Measurements from ENCODE around the gene FIG4. TPM values are rescaled to one million over a fixed set of nuclear protein-coding genes. Genes with fewer than 3 reads are reported as not detected.

Gene FIG4
- total and polyA plus RNA-seq, 4 donors = 7.1 to 26.7 (median 16.4) TPM

GRCh38 chr6:109713097-109713496 is 22.0 kb downstream of the FIG4 start:
- DNase-seq (no peak), ATAC-seq (ENCODE audit: low FRiP score) (no peak)
- Histone ChIP-seq H3K9me3 (ENCODE audit: control insufficient read depth, low read length) (no peaks in the 10 kb centered on the region), H3K27me3 (ENCODE audit: control insufficient read depth in 1 of 2, insufficient read depth in 2 of 2, low read length in 1 of 2) (no peaks in the 10 kb centered on the region), H3K36me3 (ENCODE audit: control insufficient read depth in 1 of 2, insufficient read depth in 2 of 2, low read length in 1 of 2) (no peaks in the 10 kb centered on the region), H3K4me1 (ENCODE audit: control insufficient read depth in 1 of 2, insufficient read depth in 2 of 2, low read length in 2 of 2) (no peaks in the 10 kb centered on the region), H3K4me3 (ENCODE audit: low read length in 2 of 2) (no peak overlapping the region), H3K27ac (ENCODE audit: low read depth in 1 of 2, low read length in 2 of 2) (no peak overlapping the region)
- intact Hi-C loops (cut with DNase I) = no loop called here
- WGBS, 2 donors = 90 to 97% methylated on average over 8 of the region's 8 CpGs

DNA sequence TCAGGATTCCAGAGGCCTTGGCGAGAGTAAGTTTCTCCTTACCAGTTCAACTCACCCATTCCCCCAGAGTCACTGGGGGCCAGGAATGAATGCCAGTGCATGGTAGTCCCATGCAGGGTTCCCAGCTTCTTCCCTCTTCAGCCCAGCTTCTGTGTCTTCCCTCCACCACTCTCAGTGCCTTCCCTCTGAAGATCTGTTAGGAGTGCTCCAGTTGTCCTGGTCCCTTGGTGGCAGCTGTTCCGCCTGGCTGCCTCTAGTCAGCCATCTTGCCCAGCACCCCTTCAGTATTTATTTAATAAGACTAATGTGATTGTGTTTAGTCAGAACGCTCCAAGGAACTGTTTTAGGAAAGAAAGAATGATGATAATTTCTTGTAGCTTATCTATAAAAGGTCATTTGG is 23.1 kb downstream of the FIG4 start:
- 88 to 93% methylated on average over 3 of the region's 3 CpGs for WGBS, 2 donors
- Histone ChIP-seq H3K9me3 (ENCODE audit: control insufficient read depth, low read length) (no peaks in the 10 kb centered on the region), H3K27me3 (ENCODE audit: control insufficient read depth in 1 of 2, insufficient read depth in 2 of 2, low read length in 1 of 2) (no peaks in the 10 kb centered on the region), H3K4me3 (ENCODE audit: low read length in 2 of 2) (no peak overlapping the region), H3K4me1 (ENCODE audit: control insufficient read depth in 1 of 2, insufficient read depth in 2 of 2, low read length in 2 of 2) (no peaks in the 10 kb centered on the region), H3K27ac (ENCODE audit: low read depth in 1 of 2, low read length in 2 of 2) (no peak overlapping the region), H3K36me3 (ENCODE audit: control insufficient read depth in 1 of 2, insufficient read depth in 2 of 2, low read length in 1 of 2) (no peaks in the 10 kb centered on the region)
- intact Hi-C loops (cut with DNase I) = no loop called here
- DNase-seq = no peak
- no peak for ATAC-seq (ENCODE audit: low FRiP score)

- DNase-seq = no peak
- no peak overlapping the region for H3K27ac ChIP-seq (ENCODE audit: low read depth in 1 of 2, low read length in 2 of 2)
- no peak overlapping the region for H3K4me3 ChIP-seq (ENCODE audit: low read length in 2 of 2)
- no peaks in the 10 kb centered on the region for H3K4me1 ChIP-seq (ENCODE audit: control insufficient read depth in 1 of 2, insufficient read depth in 2 of 2, low read length in 2 of 2)
- H3K27me3 ChIP-seq (ENCODE audit: control insufficient read depth in 1 of 2, insufficient read depth in 2 of 2, low read length in 1 of 2) = no peaks in the 10 kb centered on the region
- H3K9me3 ChIP-seq (ENCODE audit: control insufficient read depth, low read length) = no peaks in the 10 kb centered on the region
- intact Hi-C loops (cut with DNase I) = no loop called here
- ATAC-seq (ENCODE audit: low FRiP score) = no peak
- WGBS, 2 donors = 95 to 98% methylated on average over 1 of the region's 1 CpG
- no peaks in the 10 kb centered on the region for H3K36me3 ChIP-seq (ENCODE audit: control insufficient read depth in 1 of 2, insufficient read depth in 2 of 2, low read length in 1 of 2)
Measured at GRCh38 chr6:109714611-109715010, 23.5 kb downstream of the FIG4 start.

DNA sequence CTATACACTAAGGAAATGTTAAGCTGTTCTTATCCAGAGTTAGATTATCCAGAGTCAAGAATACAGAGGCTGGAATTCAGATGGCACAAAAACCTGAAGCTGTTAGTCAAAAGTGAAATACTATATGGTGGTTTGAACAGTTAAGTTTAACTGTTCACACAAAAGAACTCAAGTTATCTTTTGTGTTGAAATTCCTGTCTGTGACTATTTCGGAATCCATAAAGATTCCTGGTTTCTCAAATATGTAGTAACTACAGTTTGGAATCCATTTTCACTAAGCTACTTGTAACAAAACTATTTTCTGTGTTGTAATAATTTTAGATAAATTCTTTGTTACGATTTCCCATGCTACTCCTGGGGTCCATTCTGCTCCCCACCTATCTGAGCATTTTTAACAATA is 24.5 kb downstream of the FIG4 start:
- H3K4me3 ChIP-seq (ENCODE audit: low read length in 2 of 2) = no peak overlapping the region
- ATAC-seq (ENCODE audit: low FRiP score) = no peak
- intact Hi-C loops (cut with DNase I) = no loop called here
- peaks cover 0 to 1% of the 10 kb centered on the region in 2 donors for H3K4me1 ChIP-seq (ENCODE audit: control insufficient read depth in 1 of 2, insufficient read depth in 2 of 2, low read length in 2 of 2)
- no peaks in the 10 kb centered on the region for H3K27me3 ChIP-seq (ENCODE audit: control insufficient read depth in 1 of 2, insufficient read depth in 2 of 2, low read length in 1 of 2)
- WGBS, 2 donors = 92% methylated on average over 2 of the region's 2 CpGs
- no peaks in the 10 kb centered on the region for H3K9me3 ChIP-seq (ENCODE audit: control insufficient read depth, low read length)
- H3K36me3 ChIP-seq (ENCODE audit: control insufficient read depth in 1 of 2, insufficient read depth in 2 of 2, low read length in 1 of 2) = no peaks in the 10 kb centered on the region
- no peak for DNase-seq
- no peak overlapping the region for H3K27ac ChIP-seq (ENCODE audit: low read depth in 1 of 2, low read length in 2 of 2)

DNA sequence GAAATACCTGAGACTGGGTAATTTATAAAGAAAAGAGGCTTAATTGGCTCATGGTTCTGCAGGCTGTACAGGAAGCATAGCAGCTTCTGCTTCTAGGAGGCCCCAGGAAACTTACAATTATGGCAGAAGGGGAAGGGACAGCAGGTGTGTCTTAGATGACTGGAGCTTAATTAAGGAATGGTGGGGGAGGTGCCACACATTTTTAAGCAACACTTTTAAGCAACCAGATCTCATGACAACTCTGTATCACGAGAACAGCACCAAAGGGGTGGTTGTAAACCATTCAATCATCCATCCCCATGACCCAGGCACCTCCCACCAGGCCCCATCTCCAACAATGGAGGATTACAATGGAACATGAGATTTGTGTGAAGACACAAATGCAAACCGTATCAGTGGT is 26.9 kb downstream of the FIG4 start:
- Histone ChIP-seq H3K4me1 (ENCODE audit: control insufficient read depth in 1 of 2, insufficient read depth in 2 of 2, low read length in 2 of 2) (peaks cover 0 to 5% of the 10 kb centered on the region in 2 donors), H3K36me3 (ENCODE audit: control insufficient read depth in 1 of 2, insufficient read depth in 2 of 2, low read length in 1 of 2) (no peaks in the 10 kb centered on the region), H3K4me3 (ENCODE audit: low read length in 2 of 2) (no peak overlapping the region), H3K9me3 (ENCODE audit: control insufficient read depth, low read length) (no peaks in the 10 kb centered on the region), H3K27me3 (ENCODE audit: control insufficient read depth in 1 of 2, insufficient read depth in 2 of 2, low read length in 1 of 2) (no peaks in the 10 kb centered on the region), H3K27ac (ENCODE audit: low read depth in 1 of 2, low read length in 2 of 2) (no peak overlapping the region)
- DNase-seq = no peak
- ATAC-seq (ENCODE audit: low FRiP score) = no peak
- intact Hi-C loops (cut with DNase I) = no loop called here
- 94% methylated on average over 2 of the region's 2 CpGs for WGBS, 2 donors

- Histone ChIP-seq H3K4me3 (ENCODE audit: low read length in 2 of 2) (no peak overlapping the region), H3K27ac (ENCODE audit: low read depth in 1 of 2, low read length in 2 of 2) (no peak overlapping the region), H3K4me1 (ENCODE audit: control insufficient read depth in 1 of 2, insufficient read depth in 2 of 2, low read length in 2 of 2) (peaks cover 0 to 11% of the 10 kb centered on the region in 2 donors), H3K27me3 (ENCODE audit: control insufficient read depth in 1 of 2, insufficient read depth in 2 of 2, low read length in 1 of 2) (no peaks in the 10 kb centered on the region), H3K36me3 (ENCODE audit: control insufficient read depth in 1 of 2, insufficient read depth in 2 of 2, low read length in 1 of 2) (no peaks in the 10 kb centered on the region), H3K9me3 (ENCODE audit: control insufficient read depth, low read length) (no peaks in the 10 kb centered on the region)
- ATAC-seq (ENCODE audit: low FRiP score) (no peak), DNase-seq (no peak)
- intact Hi-C loops (cut with DNase I) = no loop called here
- WGBS, 2 donors = 98 to 99% methylated on average over 5 of the region's 5 CpGs
Measured at GRCh38 chr6:109718991-109719390, 27.9 kb downstream of the FIG4 start.

- H3K4me1 ChIP-seq (ENCODE audit: control insufficient read depth in 1 of 2, insufficient read depth in 2 of 2, low read length in 2 of 2) = peaks cover 0 to 11% of the 10 kb centered on the region in 2 donors
- no peak overlapping the region for H3K4me3 ChIP-seq (ENCODE audit: low read length in 2 of 2)
- DNase-seq (no peak), ATAC-seq (ENCODE audit: low FRiP score) (no peak)
- H3K36me3 ChIP-seq (ENCODE audit: control insufficient read depth in 1 of 2, insufficient read depth in 2 of 2, low read length in 1 of 2) = no peaks in the 10 kb centered on the region
- intact Hi-C loops (cut with DNase I) = no loop called here
- no peak overlapping the region for H3K27ac ChIP-seq (ENCODE audit: low read depth in 1 of 2, low read length in 2 of 2)
- 78 to 82% methylated on average over 3 of the region's 3 CpGs for WGBS, 2 donors
- H3K9me3 ChIP-seq (ENCODE audit: control insufficient read depth, low read length) = no peaks in the 10 kb centered on the region
- H3K27me3 ChIP-seq (ENCODE audit: control insufficient read depth in 1 of 2, insufficient read depth in 2 of 2, low read length in 1 of 2) = no peaks in the 10 kb centered on the region
Measured at GRCh38 chr6:109720311-109720710, 29.2 kb downstream of the FIG4 start.

- Histone ChIP-seq H3K27ac (ENCODE audit: low read depth in 1 of 2, low read length in 2 of 2) (peak overlapping the region in 1 of 2 donors; percentile 14), H3K27me3 (ENCODE audit: control insufficient read depth in 1 of 2, insufficient read depth in 2 of 2, low read length in 1 of 2) (no peaks in the 10 kb centered on the region), H3K4me3 (ENCODE audit: low read length in 2 of 2) (no peak overlapping the region), H3K4me1 (ENCODE audit: control insufficient read depth in 1 of 2, insufficient read depth in 2 of 2, low read length in 2 of 2) (peaks cover 0 to 11% of the 10 kb centered on the region in 2 donors), H3K9me3 (ENCODE audit: control insufficient read depth, low read length) (no peaks in the 10 kb centered on the region), H3K36me3 (ENCODE audit: control insufficient read depth in 1 of 2, insufficient read depth in 2 of 2, low read length in 1 of 2) (no peaks in the 10 kb centered on the region)
- DNase-seq = no peak
- 12% methylated on average over 3 of the region's 3 CpGs for WGBS, 2 donors
- ATAC-seq (ENCODE audit: low FRiP score) = no peak
- intact Hi-C loops (cut with DNase I) = no loop called here
Measured at GRCh38 chr6:109722011-109722410, 30.9 kb downstream of the FIG4 start.

- no peaks in the 10 kb centered on the region for H3K9me3 ChIP-seq (ENCODE audit: control insufficient read depth, low read length)
- peak overlapping the region; percentile 25 to 68 for H3K27ac ChIP-seq (ENCODE audit: low read depth in 1 of 2, low read length in 2 of 2)
- intact Hi-C loops (cut with DNase I) = no loop called here
- ATAC-seq (ENCODE audit: low FRiP score) = peak; percentile 82
- H3K4me1 ChIP-seq (ENCODE audit: control insufficient read depth in 1 of 2, insufficient read depth in 2 of 2, low read length in 2 of 2) = peaks cover 0 to 11% of the 10 kb centered on the region in 2 donors
- peak in 1 of 2 donors; percentile 63 for DNase-seq
- WGBS, 2 donors = 7 to 8% methylated on average over 3 of the region's 3 CpGs
- H3K27me3 ChIP-seq (ENCODE audit: control insufficient read depth in 1 of 2, insufficient read depth in 2 of 2, low read length in 1 of 2) = no peaks in the 10 kb centered on the region
- H3K4me3 ChIP-seq (ENCODE audit: low read length in 2 of 2) = no peak overlapping the region
- no peaks in the 10 kb centered on the region for H3K36me3 ChIP-seq (ENCODE audit: control insufficient read depth in 1 of 2, insufficient read depth in 2 of 2, low read length in 1 of 2)
Measured at GRCh38 chr6:109722564-109723254, 31.6 kb downstream of the FIG4 start.

Data from aorta (tissue), 5 donors.